ENCODE measurements around the gene CEP295NL.
A peak's percentile ranks its signal among the peaks of the same experiment; 100 is the strongest.
"Not testable (repeated sequence)": the region's sequence is repeated elsewhere in the genome, so short reads cannot be mapped to it uniquely, and the experiment has no call there.

Gene CEP295NL

DNA sequence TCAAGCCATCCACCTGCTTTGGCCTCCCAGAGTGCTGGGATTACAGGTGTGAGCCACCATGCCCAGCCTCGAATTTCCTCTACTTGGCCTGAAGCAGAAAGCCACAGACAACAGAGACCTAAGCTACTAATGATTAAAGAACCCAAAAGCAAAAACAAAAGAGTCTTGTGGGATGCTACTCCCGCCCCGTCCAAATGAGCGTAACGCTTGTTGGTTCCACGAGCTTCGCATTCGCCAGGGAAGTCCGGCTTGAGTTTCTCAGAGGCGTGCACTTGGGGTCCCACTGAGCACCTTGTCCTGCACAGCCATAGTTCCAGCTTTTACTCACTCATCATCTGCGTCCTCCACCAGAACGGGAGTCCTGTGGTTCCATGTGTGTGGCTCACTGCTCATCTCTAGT, 16.0 kb downstream of the CEP295NL start:
- no peak for DNase-seq

GRCh38 chr17:78885956-78886355, 17.0 kb downstream of the CEP295NL start:
- DNase-seq = no peak

DNA sequence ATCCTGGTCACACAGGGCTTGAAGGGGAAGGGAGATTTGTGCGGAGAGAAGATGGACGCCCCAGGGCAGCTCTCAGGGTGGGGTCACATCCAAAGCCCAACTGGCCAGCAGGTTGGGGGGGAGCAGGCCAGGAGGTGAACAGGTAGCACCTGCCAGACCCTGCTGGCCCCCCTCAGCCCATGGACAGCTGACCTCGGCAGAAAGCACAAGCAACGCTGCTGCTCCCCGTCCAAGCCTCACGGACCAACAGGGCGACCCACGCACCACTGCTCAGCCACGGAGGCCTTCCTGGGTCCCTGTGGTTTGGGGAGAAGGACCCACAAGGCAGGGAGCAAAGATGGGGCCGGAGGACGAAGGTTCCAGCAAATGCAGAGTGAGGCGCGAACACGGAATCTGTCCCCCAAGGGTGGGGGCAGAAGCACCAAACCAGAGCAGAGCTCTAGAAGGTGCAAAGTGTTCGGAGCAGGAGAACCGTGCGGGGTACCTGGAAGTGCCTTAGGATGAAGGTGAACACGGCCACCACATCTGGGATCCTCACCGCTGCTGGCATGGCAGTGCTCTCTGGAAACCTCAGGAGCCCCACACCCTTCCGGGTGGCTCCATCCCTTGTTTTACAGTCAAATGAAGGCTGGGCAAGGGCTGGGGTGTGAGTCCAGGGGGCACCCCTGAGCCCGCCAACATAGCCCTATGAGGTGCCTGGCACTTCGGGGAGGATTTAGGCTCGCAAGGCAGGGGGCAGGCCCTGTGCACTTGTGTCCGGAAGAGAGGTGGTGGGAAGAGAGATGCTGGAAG, 17.9 kb downstream of the CEP295NL start:
- no peak for DNase-seq

DNA sequence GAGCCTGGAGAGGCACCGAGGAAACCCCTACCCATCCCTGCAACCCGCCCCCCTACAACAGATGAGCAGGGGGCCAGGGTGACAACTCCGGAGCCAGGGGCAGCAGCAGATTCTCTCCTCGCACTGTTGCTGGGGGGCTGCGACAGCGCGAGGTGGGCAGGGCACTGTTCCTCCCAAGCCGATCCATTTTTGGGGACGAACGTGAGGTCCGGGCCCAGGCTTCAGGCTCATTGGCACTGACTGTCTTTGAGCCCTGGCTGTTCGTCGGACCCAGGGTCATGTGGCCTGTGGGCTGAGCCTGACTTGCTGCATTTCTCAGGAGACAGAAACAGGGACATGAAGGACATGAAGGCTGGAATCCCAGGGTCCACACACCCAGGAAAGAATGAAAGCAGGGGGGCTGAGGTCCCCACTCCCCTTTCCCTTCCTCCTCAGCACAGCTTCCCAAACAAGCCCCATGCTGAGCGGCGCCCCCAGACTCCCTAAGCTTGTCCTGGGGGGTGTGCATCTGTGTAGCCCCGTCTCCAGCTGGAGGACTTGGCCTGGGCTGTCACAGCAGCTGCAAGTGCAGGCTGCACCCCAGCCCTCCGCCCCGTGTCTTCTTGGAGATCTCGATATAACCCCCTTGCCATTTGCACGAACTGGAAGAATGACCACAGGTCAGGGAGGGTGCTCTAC, 18.7 kb downstream of the CEP295NL start:
- DNase-seq = peak; percentile 75

DNA sequence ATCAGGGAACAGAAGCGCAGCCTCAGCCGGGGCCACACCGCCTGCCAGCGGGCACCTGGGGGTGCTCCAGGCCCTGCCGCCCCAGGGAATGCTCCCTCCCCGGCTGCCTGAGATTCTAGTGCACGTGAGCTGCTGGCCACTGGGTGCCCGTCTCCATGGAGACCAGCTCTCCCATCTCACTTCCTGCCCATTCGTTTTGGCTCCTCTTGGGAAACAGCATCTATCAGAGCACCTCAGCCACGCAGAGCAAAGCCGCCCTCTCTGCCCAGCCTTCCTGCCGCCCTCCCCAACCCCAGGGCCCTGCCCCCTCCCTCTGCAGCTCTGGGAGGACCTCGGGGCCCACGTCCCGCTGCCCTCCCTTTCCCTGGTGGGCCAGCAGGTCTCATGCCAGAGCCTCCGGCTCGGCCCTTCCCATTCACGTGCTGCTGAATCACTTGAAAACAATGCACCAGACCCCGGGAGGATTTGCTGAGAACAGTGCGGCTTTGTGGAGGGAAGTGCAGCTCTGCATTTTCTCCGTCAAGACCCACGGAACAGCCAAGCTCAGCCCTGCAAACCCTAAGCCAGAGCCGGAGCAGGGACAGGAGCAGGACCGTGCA, 19.4 kb downstream of the CEP295NL start:
- peak; percentile 88 for DNase-seq

GRCh38 chr17:78883089-78883532, 19.9 kb downstream of the CEP295NL start:
- DNase-seq = no peak

- no peak for DNase-seq
Measured at GRCh38 chr17:78882540-78883088, 20.4 kb downstream of the CEP295NL start.

- DNase-seq = no peak
Measured at GRCh38 chr17:78879635-78880186, 23.3 kb downstream of the CEP295NL start.

GRCh38 chr17:78878871-78879527, 24.0 kb downstream of the CEP295NL start:
- no peak for DNase-seq

DNA sequence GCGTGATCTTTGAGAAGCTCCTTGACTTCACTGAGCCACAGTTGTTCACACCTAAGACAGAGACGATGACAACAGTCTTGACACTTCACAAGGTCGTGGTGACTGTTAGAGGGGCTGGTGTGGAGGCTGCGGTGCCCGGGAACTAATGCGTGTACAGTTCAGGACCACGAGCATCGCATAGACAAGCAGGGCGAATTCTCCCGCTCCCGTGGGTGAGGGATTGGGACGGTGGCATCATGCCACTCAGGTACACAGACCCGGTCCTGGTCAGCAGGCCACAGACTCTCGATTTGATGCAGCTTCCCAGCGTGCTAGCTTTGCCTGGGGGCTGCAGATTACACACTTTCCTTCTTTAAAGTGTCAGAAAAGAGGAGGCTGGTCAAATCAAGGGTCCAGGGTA, 24.7 kb downstream of the CEP295NL start:
- DNase-seq = no peak

DNA sequence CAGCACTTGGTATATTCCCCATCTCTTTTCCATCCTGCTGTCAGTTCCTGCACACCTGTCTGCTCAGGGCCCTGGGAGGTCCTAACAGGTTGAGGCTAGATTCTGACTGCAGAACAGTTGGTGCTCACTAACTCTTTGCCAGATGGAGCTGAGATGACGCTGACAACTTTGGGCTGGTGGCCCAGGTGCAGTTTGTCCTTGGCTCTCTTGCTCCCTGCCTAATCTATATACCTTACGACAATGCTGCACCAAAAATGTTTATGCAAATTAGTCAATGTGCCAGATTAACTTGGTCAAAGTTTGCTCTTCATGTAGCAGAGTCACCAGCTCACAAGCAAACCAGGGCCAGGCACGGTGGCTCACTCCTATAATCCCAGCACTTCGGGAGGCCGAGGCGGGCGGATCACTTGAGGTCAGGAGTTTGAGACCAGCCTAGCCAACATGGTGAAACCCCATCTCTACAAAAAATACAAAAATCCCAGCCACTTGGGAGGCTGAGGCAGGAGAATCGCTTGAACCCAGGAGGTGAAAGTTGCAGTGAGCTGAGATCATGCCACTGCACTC, 26.0 kb downstream of the CEP295NL start:
- DNase-seq = not testable (repeated sequence)

- DNase-seq = no peak
Measured at GRCh38 chr17:78876094-78876597, 26.9 kb downstream of the CEP295NL start.

DNA sequence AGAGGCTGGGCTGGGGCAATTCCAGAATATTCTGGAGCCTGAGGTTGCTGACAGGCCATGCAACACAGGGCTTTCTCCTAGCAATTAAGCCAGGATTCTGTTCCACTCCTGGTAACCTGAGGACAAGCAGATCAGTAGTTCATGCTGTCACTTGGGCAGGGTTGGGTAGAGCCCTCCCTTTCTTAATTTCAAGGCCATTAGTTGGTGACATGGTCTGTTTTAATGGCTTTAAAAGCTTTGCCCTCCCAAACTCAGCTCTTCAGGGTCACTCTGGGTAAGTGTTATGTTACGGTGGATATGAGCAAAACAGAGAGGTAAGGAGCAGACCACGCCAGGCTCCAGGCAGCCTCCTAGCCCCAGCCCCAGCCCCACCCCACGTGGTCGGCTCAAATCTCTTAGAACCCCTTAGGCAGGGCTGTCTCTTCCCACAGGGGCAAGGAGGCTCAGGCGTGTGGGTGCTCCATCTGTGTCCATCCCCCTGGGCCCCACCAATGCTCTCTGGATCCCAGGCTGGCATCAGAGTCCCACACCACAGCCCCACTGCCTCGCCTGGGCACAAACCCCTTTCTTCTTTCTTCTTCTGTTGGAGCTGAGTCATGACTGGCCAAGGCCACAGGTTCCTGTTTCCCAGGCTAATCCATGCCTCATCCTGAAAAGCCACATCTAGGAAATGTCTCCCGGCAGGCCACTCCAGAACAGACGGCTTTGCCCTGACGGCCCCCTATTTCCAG, 27.5 kb downstream of the CEP295NL start:
- no peak for DNase-seq

DNA sequence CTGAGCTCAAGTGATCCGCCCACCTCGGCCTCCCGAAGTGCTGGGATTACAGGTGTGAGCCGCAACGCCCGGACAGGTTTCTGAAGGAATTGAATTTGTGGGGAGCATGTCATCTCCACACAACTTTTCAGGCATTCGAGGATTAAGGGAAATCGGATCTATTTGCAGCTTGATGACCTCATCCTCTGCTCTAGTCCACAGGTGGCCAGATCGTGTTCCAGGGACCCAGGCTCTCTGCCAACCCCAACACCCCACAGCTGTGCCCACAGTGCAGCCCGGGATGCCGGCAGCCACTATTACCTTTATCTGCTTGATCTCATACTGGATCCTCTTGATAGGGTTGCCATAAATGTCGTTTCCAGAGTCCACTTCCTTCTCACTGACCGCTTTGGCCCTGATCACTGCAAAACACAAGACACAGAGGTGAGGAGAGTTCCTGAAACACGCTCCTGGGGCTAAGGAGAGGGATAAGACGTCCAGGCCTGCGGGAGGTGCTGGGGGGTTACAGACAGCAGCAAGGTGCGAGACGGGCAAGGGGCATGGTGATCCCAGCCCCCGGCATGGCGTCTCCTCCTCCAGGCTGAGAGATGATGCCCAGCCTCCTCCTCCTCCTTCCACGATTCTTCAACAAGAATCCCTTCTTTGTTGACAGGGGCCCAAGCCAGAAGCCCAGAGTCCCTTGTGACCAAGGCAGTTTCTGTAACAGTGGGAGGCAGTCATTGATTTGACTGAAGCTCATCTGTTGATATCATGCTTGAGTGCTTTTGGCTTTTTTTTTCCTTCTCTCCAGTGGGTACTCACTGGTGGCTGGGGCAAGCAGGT, 29.3 kb downstream of the CEP295NL start:
- DNase-seq = peak; percentile 63

DNA sequence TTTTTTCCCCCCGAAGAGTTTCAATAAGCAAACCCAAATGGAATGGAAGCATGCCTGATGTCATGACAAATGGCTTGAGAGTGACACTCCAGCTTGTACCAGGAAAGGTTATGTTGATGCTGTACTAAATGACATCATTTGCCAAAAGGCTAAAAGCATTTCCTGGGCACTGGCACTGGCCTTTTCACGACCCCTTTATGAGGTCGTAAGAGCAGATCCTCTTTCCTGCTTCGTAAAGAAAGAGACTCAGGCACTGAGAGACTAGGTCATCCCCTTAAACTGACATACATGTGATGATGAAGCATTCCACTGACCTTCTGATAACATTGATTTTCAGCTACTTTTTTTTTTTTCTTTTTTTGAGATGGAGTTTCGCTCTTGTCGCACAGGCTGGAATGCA, 30.5 kb downstream of the CEP295NL start:
- no peak for DNase-seq

DNA sequence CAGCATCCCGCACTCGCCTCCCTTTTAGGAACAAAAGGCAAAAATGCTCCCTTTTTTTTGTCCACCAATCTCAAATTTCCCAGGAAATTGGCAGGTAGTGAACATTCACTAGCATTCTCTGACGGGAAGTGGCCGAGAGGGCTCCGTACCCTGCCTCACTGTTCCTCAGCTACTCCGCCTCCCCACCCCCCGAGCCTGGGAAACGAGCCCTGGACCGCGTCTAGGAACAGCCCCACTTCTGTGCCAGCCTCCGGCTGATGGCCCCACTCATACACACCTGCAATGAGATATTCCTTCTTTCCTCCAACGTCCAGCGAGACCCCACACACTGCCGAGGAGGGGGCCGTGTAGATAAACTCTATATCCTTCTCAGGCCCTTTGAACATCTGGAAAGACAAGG, 32.4 kb downstream of the CEP295NL start:
- DNase-seq = no peak

DNA sequence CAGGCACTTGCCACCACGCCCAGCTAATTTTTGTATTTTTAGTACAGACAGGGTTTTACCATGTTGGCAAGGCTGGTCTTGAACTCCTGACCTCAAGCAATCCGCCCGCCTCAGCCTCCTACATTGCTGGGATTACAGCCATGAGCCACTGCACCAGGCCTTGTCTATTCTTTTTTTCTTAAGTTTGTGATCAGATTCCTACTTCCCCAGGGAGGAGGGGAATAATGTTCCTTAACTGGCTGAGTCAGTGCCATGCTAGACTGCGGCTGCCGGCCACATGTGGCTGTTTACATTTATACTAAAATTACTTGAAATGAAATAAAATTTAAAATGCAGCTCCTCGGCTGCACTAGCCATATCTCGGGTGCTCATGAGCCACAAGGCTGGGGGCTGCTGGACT, 34.6 kb downstream of the CEP295NL start:
- no peak for DNase-seq

DNA sequence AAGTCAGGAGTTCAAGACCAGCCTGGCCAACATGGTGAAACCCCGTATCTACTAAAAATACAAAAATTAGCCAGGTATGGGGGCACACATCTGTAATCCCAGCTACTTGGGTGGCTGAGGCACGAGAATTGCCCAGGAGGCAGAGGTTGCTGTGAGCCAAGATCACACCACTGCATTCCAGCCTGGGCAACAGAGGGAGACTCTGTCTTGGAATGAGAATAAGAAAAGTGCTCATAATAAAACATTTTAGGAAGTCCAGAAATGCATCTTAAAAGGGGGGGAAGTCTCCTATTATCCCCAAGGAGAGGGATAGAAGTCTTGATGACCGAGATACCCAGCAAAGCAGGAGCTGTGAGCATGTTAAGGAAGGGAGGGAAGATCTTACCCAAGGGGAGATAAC, 36.0 kb downstream of the CEP295NL start:
- not testable (repeated sequence) for DNase-seq

DNA sequence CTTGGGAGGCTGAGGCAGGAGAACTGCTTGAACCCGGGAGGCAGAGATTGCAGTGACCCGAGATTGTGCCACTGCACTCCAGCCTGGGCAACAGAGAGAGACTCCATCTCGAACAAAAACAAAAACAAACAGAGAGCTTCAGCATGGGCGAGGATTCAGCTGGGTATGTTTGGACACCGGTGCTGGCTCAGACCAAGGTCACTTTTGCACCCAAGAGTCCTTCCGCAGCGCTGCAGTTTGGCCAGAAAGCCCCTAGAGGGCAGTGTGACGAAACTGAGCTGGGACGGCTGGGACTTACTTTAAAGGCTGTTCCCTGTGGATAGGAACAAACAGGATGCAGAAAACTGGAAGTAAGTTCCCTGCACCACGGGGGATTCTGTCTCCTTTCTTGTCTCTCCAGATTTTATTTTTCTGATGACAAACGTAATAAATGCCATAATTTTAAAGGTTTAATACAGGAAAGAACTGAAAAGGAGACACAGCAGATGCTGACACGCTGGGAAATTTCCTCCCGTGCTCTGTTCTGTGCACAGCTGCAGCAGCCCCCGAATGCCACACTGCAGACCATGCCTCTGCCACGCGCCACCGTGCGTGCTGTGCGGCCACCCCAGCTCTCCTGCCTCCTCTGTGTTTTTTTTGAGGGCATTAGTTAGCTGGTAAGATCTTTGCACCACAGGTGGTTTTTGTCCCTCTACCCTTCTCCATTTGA, 37.2 kb downstream of the CEP295NL start:
- DNase-seq = peak; percentile 93

DNA sequence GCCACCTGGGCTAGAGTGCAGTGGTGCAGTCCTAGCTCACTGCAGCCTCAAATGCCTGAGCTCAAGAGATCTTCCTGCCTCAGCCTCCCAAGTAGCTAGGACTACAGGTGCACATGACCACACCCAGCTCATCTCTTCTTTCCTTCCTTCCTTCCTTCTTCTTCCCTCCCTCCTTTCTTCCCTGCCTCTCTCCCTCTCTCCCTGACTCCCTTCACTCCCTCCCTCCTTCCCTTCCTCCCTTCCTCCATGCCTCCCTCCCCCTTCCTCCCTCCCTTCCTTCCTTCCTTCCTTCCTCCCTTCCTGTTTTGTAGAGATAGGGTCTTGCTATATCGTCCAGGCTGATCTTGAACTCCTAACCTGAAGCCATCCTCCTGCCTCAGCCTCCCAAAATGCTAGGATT, 38.9 kb downstream of the CEP295NL start:
- no peak for DNase-seq
